Measurements from ENCODE around the gene KIAA1217. TPM values are rescaled to one million over a fixed set of nuclear protein-coding genes. Genes with fewer than 3 reads are reported as not detected.

KIAA1217 gene
- total and polyA plus RNA-seq, 8 donors, result 11.9 to 36.7 (median 19.8) TPM

DNA sequence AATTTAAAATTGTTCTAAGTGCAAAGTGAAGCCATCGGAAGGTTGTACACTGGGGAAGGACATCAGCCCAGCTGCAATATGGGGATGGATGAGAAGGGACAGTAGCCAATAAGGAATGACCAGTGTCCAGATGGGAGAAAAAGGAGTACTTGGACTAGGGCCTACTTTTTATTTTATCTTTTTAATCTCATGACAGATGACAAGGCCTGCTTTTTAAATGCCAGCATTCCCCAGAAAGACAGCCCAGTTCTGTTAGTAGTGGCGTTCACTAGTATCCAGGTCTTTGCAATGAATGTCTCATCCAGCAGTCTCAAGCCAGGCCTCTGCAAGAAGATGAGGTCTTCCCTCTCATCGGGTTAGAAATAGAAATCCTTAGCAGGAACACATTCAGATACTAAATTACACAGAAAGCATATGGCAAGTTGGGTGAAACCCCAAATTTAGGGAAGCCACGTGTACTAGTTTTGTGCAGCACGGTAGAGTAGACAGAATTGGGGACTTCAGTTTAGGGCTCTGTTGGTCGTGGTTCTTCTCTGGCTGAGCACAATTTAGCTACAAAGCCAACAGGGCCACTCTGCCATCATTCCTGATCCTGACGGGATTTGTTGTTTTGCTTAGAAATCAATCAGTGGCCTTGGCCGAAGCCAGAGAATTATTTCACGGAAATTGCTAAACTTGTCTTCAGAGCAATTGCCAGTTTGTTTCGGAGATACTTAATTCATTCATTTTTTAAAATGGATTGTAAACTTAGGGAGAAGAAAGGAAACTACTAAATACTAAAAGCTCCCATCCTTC lies 286.9 kb downstream of the KIAA1217 start:
- FAIRE-seq (no peak), DNase-seq (no peak), ATAC-seq (no peak)
- WGBS, 2 donors, result 73 to 75% methylated on average over 10 of the region's 10 CpGs
- Histone ChIP-seq H3K27ac (no peak overlapping the region), H3K4me3 (no peak overlapping the region), H3K27me3 (no peaks in the 10 kb centered on the region), H3K9me3 (no peaks in the 10 kb centered on the region), H3K36me3 (peaks cover 0 to 16% (median 0%) of the 10 kb centered on the region in 3 donors), H3K4me1 (no peaks in the 10 kb centered on the region)
- TF ChIP-seq, protein P1, sequence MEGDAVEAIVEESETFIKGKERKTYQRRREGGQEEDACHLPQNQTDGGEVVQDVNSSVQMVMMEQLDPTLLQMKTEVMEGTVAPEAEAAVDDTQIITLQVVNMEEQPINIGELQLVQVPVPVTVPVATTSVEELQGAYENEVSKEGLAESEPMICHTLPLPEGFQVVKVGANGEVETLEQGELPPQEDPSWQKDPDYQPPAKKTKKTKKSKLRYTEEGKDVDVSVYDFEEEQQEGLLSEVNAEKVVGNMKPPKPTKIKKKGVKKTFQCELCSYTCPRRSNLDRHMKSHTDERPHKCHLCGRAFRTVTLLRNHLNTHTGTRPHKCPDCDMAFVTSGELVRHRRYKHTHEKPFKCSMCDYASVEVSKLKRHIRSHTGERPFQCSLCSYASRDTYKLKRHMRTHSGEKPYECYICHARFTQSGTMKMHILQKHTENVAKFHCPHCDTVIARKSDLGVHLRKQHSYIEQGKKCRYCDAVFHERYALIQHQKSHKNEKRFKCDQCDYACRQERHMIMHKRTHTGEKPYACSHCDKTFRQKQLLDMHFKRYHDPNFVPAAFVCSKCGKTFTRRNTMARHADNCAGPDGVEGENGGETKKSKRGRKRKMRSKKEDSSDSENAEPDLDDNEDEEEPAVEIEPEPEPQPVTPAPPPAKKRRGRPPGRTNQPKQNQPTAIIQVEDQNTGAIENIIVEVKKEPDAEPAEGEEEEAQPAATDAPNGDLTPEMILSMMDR (IDR thresholded peaks at IDR 0.05), result no peak
- intact Hi-C loops (cut with DNase I), result no loop called here

DNA sequence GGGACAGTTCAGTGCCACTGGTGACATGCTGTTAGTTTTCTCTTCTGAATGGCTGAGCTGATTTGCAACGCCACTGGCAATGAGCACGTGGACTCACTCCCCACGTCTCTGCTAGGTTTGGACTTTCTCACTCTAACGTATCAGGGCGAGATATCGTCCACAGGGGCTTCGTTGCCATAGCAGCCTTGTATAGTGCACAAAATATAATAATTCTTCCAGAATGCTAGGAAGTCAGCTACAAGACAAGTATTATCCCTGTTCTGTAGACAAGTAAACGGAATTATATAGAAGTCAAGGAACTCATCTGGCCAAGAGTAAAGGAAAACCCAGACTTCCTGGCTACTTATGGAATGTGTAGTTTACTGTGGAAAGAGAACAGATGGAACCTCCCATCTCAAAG lies 288.0 kb downstream of the KIAA1217 start:
- DNase-seq (no peak), FAIRE-seq (no peak), ATAC-seq (no peak)
- no peaks in the 10 kb centered on the region for H3K4me1 ChIP-seq
- no peaks in the 10 kb centered on the region for H3K9me3 ChIP-seq
- H3K4me3 ChIP-seq, result no peak overlapping the region
- no peak overlapping the region for H3K27ac ChIP-seq
- intact Hi-C loops (cut with DNase I), result no loop called here
- H3K36me3 ChIP-seq, result peaks cover 0 to 19% (median 0%) of the 10 kb centered on the region in 3 donors
- WGBS, 2 donors, result 89 to 94% methylated on average over 8 of the region's 8 CpGs
- TF ChIP-seq, protein P1 (IDR thresholded peaks at IDR 0.05), result no peak
- no peaks in the 10 kb centered on the region for H3K27me3 ChIP-seq

DNA sequence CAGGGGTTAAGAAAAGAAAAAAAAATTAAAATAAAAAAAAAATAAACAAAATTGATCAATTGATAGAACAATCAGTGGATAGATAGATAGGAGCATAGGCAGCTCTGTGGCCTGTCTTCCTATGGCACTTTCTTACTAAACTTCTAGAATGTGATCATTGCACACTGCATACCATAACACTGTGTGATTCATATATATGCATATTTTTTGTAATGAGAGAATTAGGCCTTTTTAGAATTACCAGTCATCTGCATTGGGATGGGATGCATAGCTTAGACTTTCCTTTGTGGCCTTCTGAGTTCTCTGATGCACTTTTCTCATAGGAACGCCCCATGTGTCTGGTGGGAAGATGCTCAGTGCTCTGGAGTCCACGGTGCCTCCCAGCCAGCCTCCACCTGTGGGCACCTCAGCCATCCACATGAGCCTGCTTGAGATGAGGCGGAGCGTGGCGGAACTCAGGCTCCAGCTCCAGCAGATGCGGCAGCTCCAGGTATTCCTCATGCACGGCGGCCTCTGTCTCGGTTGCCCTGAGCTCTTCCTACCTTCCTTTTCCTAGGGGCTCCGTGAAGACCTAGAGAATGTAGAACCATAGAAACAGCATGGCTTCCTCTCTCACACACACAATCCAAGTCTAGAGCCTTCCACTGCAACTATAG lies 292.2 kb downstream of the KIAA1217 start:
- no peak for DNase-seq
- H3K27ac ChIP-seq, result no peak overlapping the region
- intact Hi-C loops (cut with DNase I), result loop anchor here in 1 of 3 donors (10.0 kb wide), 1 partner anchor 116 kb away; no protein-coding TSS in a partner anchor
- no peak for FAIRE-seq
- H3K9me3 ChIP-seq, result no peaks in the 10 kb centered on the region
- TF ChIP-seq, protein P1 (IDR thresholded peaks at IDR 0.05), result no peak
- H3K27me3 ChIP-seq, result no peaks in the 10 kb centered on the region
- no peak overlapping the region for H3K4me3 ChIP-seq
- H3K4me1 ChIP-seq, result no peaks in the 10 kb centered on the region
- no peak for ATAC-seq
- peaks cover 0 to 15% (median 0%) of the 10 kb centered on the region in 3 donors for H3K36me3 ChIP-seq
- WGBS, 2 donors, result 90% methylated on average over 10 of the region's 10 CpGs

GRCh38 chr10:24502006-24502405 lies 293.1 kb downstream of the KIAA1217 start:
- intact Hi-C loops (cut with DNase I), result loop anchor here in 1 of 3 donors (10.0 kb wide), 1 partner anchor 117 kb away; no protein-coding TSS in a partner anchor
- 93 to 94% methylated on average over 10 of the region's 10 CpGs for WGBS, 2 donors
- DNase-seq (no peak), FAIRE-seq (no peak), ATAC-seq (no peak)
- TF ChIP-seq, protein P1 (IDR thresholded peaks at IDR 0.05), result no peak
- H3K4me3 ChIP-seq, result no peak overlapping the region
- peaks cover 0 to 8% (median 0%) of the 10 kb centered on the region in 3 donors for H3K36me3 ChIP-seq
- H3K4me1 ChIP-seq, result no peaks in the 10 kb centered on the region
- no peaks in the 10 kb centered on the region for H3K27me3 ChIP-seq
- H3K9me3 ChIP-seq, result no peaks in the 10 kb centered on the region
- H3K27ac ChIP-seq, result no peak overlapping the region
